Retinal pigment epithelial cell (primary cell): Measurements from ENCODE around the gene CYP2R1.

Source experiments
- DNase-seq: peaks from one replicate; pipeline ENCODE4 v3.0.0-alpha.2; 2010; ENCODE audit warnings: low read depth
- H3K4me3 ChIP-seq: 2 replicates; pipeline ENCODE4 v1.5.1; 2011; ENCODE audit warnings: mild to moderate bottlenecking, low read length, control low read depth, moderate library complexity
- TF ChIP-seq, protein P1 (sequence below): conservative IDR thresholded peaks from 2 replicates; pipeline ENCODE4 v1.5.1; 2011; ENCODE audit warnings: low read depth, low read length, control low read depth, inconsistent platforms

The CYP2R1 gene

DNA sequence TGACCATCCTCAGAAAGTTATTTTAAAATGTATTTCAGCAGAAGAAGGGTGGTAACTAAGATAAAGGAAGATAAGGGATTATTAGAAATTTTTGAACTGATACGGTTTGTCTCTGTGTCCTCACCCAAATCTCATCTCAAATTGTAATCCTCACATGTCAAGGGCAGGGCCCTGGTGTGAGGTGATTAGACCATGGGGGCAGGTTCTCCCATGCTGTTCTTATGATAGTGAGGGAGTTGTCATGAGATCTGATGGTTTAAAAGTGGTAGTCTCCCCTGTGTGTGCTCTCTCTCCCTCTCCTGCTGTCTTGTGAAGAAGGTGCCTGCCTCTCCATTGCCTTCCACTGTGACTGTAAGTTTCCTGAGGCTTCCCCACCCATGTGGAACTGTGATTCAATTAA is 36.1 kb downstream of the CYP2R1 start:
- DNase-seq: no peak
- TF ChIP-seq, protein P1, sequence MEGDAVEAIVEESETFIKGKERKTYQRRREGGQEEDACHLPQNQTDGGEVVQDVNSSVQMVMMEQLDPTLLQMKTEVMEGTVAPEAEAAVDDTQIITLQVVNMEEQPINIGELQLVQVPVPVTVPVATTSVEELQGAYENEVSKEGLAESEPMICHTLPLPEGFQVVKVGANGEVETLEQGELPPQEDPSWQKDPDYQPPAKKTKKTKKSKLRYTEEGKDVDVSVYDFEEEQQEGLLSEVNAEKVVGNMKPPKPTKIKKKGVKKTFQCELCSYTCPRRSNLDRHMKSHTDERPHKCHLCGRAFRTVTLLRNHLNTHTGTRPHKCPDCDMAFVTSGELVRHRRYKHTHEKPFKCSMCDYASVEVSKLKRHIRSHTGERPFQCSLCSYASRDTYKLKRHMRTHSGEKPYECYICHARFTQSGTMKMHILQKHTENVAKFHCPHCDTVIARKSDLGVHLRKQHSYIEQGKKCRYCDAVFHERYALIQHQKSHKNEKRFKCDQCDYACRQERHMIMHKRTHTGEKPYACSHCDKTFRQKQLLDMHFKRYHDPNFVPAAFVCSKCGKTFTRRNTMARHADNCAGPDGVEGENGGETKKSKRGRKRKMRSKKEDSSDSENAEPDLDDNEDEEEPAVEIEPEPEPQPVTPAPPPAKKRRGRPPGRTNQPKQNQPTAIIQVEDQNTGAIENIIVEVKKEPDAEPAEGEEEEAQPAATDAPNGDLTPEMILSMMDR: no peak
- no peak overlapping the region for H3K4me3 ChIP-seq

DNA sequence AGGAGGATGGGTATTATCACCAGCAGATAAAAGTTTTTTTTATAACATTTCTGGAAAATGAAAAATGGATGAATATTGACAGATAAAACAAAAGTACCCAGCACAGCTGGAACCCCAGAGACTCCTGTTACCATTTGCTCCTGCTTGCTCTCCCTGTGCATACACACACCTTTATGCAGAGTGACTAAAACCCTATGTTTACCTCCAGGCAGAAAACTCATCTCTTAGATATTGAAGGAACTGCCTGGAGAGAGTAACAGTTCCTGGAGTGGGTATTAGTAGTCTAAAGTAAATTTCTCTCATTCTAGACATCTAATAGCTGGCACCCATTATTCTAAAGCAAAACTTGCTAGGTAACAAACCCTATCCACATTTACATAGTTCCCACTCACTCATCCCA is 38.0 kb downstream of the CYP2R1 start:
- no peak for DNase-seq
- TF ChIP-seq, protein P1: no peak

DNA sequence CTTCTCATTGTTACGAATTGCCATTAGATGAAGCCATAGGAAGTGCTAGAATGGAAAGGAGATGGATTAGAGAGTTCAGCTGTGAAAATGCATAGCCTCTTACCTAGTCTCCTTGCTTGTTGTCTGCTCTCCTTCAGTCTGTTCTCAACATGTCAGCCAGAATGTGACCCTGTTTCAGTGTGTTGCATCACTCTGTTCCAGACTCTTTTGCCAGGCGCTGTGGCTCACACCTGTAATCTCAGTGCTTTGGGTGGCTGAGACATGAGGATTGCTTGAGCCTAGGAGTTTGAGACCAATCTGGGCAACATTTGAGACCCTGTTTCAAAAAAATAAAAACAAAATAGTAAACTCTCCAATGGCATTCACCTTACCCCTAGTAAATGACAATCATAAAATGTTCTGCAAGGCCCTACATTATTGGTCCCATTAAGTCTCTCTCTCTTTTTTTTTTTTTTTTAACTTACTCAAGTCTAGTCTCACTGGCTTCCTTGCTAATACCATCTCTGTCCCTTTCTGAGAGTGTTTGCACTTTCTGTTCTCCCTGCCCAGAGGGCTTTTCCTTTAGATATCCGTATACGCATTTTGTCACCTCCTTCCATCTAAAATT is 39.4 kb downstream of the CYP2R1 start:
- DNase-seq: no peak
- TF ChIP-seq, protein P1: no peak

More for the DNA sequence above, 38.0 kb downstream of the CYP2R1 start:
- no peak overlapping the region for H3K4me3 ChIP-seq

DNA sequence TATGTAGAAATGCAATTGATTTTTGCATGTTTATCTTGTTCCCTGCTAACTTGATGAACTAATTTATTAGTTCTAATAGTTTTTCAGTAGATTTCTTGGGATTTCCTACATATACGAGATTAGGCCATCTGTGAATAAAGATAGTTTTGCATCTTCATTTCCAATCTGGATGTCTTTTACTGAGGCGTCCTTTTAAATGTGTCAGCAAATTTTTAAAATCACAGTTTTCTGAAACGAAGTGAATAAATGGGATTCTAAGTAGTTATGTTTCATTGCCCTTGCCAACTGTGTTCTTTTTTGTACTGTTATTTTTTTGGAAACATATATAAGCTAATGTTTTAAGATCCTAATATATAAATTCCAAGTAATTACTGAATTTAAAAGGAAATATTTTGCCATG is 50.0 kb downstream of the CYP2R1 start:
- TF ChIP-seq, protein P1: no peak
- DNase-seq: no peak
- H3K4me3 ChIP-seq: no peak overlapping the region

More for the DNA sequence above, 39.4 kb downstream of the CYP2R1 start:
- no peak overlapping the region for H3K4me3 ChIP-seq

DNA sequence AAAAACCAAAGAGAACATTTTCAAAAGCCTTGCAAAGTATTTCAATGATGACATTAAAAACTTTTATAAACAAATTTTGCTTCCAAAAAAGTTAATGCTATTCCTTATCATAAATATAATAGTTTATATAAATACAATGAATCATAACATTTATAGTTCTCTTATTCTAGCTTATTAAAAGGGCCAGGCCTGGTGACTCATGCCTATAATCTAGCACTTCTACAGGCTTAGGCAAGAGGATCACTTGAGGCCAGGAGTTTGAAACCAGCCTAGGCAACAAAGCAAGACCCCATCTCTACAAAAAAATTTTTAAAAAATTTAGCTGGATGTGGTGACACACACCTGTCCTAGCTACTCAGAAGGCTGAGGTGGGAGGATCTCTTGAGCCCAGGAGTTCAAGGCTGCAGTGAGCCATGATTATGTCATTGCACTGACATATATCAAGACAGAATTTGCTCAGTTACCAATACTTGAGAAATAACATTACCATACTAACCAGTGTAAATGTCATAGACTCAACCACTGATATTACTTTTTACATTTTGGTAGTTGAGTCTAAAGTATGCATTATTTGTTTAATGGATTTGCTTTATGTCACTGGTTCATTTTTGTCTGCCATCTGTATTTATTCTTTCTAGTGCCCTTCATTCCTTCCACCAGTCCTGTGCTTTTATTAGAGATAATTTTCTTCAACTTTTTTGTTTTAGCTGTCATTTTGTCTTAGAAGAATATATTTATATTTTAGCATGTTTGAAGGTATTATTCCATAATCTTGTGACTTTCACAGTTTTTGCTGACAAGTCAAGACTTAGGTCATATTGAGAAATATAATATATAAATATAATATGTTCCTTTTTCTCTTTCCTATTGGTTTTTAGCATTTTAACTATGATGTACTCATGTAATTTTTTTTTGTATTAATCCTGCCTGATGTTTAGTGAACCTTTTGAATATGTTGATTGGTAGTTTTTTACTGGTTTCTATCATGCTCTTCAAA is 56.2 kb downstream of the CYP2R1 start:
- no peak for DNase-seq
- TF ChIP-seq, protein P1: no peak
- no peak overlapping the region for H3K4me3 ChIP-seq
